Peyer's patch (tissue), 4 donors: ENCODE measurements around the gene CALN1.

Experiments
- CTCF ChIP-seq, 6 experiments: fragments of 450-650 bp in 4 of 6; fragments of 200-600 bp in 2 of 6; sonication (generic) in 1 of 6; IDR thresholded peaks; one replicate each; pipeline ENCODE4 v1.5.1; 2017 to 2019; ENCODE audit warnings: antibody characterized with exemption in 6 of 6, mild to moderate bottlenecking in 3 of 6, moderate library complexity in 1 of 6
- POLR2A ChIP-seq, 2 donors: fragments of 450-650 bp; IDR thresholded peaks; one replicate each; pipeline ENCODE4 v1.5.1; 2017; ENCODE audit warnings: antibody characterized with exemption in 2 of 2, mild to moderate bottlenecking in 2 of 2, moderate library complexity in 2 of 2

- no peak for TF ChIP-seq CTCF (IDR thresholded peaks at IDR 0.05)
- no peak for TF ChIP-seq POLR2A (IDR thresholded peaks at IDR 0.05)
Observed at GRCh38 chr7:71871446-71871845, 540.7 kb downstream of the CALN1 start.
